Measurements from ENCODE around the gene VWF.
"Not testable (repeated sequence)": the region's sequence is repeated elsewhere in the genome, so short reads cannot be mapped to it uniquely, and the experiment has no call there.

Gene VWF

DNA sequence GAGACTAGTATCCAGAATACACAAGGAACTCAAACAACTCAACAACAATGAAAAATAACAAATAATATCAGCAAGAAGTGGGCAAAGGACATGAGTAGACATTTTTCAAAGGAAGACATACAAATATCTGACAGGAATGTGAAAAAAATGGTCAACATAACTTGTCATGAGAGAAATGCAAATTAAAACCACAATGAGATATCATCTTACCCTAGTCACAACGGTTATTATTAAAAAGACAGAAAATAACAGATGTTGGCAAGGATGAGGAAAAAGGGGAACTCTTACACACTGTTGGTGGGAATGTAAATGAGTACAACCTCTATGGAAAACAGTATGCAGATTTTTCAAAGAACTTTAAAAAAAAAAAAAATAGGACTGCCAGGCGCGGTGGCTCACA is 20.4 kb downstream of the VWF start:
- DNase-seq (ENCODE audit: low spot score) = no peak

- not testable (repeated sequence) for DNase-seq (ENCODE audit: low spot score)
Observed at GRCh38 chr12:6102021-6102420, 22.4 kb downstream of the VWF start.

DNA sequence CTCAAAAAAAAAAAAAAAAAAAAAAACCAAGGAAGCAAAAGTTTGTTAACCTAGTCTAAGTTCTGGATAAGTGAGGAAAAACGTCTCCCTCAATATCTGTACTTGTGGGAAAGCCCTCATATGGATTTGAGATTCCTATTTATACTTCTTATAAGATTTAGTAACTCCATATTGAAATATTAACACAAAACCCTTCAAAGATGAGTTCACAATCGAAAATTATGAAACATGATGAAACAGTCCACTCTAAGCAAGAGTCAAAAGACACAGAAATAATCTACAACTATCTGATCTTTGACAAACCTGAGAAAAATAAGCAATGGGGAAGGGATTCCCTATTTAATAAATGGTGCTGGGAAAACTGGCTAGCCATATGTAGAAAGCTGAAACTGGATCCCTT is 25.2 kb downstream of the VWF start:
- no peak for DNase-seq (ENCODE audit: low spot score)

DNA sequence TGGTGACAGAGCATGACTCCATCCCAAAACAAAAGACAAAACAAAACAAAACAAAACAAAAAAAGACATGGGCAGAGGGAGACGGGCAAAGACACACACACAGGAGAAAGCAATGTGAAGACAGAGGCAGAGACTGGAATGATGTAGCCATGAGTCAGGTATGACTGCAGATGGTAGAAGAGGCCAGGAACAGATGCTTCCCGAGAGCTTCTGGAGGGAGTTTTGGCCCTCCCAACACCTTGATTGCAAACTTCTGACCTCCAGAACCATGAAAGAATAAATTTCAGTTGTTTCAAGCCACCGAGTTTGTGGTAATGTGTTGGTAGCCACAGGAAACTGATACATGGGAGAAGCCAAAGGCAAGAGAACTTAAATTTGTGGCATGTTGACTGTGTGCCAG is 27.1 kb downstream of the VWF start:
- no peak for DNase-seq (ENCODE audit: low spot score)

DNA sequence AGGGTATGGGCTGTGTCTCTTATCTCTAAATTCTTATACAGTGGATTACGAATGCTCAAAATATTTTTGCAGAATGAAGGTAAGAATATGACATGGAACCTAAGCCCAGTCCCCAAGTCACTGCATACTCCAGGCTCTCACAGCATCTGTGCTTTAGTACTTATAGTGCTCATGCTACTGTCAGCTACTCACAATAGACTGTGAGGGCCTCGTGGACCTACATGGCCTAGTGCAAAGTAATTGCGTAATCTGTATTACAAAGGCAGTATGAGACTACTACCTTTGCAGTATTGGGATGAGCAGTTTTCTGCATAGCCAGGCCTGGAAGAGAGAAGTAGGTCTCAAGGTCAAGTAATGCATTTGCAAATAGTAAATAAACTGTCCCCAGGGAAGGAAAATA is 27.9 kb downstream of the VWF start:
- no peak for DNase-seq (ENCODE audit: low spot score)

DNA sequence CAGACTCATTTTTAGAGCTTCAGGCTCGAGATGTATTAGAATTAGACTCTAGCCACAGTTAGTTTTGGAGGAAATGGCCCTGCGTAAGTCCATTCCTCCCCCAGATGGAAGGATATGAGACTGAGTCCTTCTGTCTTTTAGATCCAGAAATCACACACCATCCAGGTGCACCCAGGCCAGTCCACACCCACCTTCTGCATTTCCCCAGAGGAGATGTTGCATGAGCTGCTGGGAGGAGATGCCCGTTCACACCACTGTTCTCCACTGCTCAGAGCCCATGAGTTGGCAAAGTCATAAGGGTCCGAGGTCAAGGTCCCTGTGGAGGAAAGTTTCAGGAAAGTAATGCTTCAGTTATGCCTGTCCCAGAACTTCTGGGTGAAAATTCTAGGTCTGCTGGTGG is 29.2 kb downstream of the VWF start:
- no peak for DNase-seq (ENCODE audit: low spot score)

DNA sequence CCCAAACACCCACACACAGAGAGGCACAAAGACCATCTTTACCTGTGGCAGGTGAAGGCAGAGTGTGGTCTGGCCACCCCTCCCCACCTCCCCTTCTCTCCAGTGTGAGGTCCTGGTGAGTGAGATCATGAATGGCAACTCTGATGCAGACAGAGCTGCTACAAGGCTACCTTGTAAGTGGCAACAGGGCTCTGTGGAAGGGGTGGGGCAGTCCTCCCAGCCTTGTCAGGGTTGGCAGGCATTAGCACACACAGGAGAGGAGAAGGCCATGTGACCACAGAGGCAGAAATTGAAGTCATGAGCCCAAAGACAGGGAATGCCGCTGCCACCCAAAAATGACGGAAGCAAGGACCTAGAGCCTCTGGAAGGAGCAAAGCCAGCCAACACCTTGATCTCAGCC is 30.7 kb downstream of the VWF start:
- no peak for DNase-seq (ENCODE audit: low spot score)

- no peak for DNase-seq (ENCODE audit: low spot score)
Observed at GRCh38 chr12:6092784-6093722, 31.4 kb downstream of the VWF start.

- DNase-seq (ENCODE audit: low spot score) = no peak
Observed at GRCh38 chr12:6091786-6092566, 32.5 kb downstream of the VWF start.

DNA sequence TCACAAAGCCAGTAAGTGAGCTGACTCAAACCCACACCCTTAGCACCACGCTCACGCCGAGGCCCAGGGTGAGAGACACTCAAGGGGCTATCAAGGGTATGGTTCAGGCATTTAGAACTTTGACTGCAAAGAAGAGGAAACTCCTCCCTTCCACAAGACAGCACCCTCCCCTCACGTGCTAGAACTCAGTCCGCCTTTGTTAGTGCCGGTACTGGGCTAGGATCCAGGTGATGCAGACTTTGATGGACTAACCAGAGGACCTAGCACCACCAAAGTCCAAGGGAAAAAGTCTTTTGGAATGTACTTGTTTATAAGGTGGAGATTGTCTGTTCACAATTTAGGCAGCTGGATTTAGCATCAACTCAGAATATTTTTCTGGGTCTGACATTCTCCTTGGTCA is 33.7 kb downstream of the VWF start:
- DNase-seq (ENCODE audit: low spot score) = no peak

- DNase-seq (ENCODE audit: low spot score) = no peak
Observed at GRCh38 chr12:6088921-6089747, 35.3 kb downstream of the VWF start.

DNA sequence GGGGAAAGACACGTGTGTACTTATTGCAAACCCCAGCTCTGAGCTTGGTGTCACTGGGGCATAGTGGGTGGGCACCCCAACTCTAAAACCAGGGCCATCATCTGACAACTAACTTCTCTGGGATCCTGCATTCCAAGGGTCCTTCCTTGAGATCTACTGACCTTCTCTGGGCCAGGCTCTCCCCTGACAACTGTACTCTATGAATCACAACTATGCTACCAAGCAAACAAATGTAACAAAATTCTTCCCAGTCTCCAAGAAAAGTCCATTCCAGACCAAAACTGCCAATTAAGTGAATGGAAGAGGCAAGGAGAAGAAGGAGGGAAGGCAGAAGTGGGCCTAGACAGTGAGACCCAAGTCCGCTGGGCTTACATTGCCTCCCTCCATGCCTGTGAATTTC is 38.2 kb downstream of the VWF start:
- DNase-seq (ENCODE audit: low spot score) = no peak

GRCh38 chr12:6085841-6086240 is 38.6 kb downstream of the VWF start:
- DNase-seq (ENCODE audit: low spot score) = no peak

- DNase-seq (ENCODE audit: low spot score) = no peak
Observed at GRCh38 chr12:6084969-6085450, 39.5 kb downstream of the VWF start.

DNA sequence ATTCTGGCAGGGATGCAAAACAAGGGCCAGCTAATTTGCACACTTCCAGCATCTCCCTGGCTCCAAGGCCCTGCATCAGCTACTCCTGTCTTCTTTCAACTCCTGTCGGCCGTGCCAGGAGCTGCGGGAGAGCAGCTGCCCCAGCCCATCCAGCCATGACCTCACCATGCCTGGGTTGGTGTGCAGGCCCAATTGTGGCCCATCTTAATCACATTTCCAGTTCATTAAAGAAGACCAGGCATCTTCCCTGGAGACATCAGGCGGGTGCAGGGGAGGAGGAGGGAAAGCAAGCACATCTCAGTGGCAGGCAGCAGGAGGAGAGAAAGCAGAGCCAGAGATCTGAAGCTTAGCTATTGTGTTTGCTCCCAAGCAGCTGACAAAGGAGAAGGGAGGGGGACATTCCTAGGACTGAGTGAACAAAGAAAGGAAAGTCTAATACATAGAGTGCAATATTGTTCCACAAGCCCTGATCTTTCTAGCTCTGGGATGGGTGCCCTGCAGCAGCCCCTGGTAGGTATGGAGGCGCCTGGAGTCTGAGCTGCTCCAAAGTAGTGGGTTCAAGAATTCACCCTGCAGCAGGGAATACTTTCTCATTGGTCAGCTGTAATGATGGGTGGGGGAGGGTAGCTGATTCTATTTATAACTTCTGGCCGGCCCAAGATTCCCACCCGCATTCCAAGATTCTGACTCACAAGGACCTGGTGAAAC is 40.1 kb downstream of the VWF start:
- no peak for DNase-seq (ENCODE audit: low spot score)

DNA sequence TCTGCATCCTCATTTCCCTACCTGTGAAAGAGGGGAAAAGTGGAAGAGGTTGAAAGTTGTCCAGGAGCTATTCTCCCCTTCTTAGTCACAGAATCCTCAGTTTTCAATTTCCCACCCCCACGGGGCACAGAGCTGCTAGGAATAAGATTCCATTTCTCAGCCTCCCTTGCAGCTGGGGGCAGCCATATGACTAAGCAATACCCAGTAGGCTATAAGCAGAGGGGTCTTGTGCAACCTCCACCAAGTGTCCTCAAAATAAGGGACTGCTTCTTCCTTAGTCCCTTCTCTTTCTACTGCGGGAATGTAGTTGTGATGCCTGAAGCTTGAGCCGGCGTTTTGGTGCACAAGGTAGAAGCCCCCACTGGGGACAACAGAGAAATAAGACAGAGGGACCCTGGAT is 40.9 kb downstream of the VWF start:
- DNase-seq (ENCODE audit: low spot score) = no peak

GRCh38 chr12:6082613-6083012 is 41.9 kb downstream of the VWF start:
- no peak for DNase-seq (ENCODE audit: low spot score)

DNA sequence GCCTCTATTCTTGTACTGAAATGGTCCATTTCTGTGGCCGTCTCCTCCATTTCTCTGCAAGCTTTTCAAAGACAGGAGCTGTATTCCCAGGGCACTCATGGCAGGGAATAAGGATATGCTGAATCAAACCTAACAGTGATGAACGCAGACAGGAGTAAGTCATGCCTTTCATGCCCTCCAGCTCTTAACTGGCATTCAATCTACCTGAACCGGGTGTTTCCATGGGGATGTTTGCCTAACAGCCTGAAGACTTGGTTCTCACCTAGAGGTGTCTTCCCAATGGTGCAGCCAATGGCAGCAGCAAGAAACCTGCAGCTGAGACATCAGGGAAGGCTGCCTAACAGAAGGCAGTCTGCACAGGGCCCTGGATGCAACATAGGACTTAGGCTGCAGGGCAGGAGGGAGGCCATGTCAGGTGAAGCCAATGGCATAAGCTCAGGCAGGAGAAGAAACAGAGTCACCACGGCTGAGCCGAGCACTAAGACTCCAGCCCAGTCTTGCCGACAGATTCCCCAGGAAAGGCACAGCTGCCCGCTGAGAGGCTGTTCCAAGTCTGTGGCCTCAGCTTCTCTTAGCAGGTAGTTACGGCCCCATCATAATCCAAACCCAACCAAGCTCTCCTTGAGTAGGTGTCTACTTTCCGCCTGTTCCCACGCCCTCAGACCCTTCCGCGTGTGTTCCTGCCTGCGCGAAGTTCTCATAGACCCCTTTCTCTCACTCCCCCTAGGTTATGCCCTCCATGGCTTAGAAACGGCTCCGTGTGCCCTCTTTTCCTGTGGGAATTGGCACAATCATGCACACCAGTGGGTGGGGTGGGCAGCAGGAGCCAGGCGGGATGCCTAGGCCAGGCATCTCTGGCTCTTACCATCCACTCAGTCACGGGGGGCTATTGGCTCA is 44.1 kb downstream of the VWF start:
- DNase-seq (ENCODE audit: low spot score) = no peak

DNA sequence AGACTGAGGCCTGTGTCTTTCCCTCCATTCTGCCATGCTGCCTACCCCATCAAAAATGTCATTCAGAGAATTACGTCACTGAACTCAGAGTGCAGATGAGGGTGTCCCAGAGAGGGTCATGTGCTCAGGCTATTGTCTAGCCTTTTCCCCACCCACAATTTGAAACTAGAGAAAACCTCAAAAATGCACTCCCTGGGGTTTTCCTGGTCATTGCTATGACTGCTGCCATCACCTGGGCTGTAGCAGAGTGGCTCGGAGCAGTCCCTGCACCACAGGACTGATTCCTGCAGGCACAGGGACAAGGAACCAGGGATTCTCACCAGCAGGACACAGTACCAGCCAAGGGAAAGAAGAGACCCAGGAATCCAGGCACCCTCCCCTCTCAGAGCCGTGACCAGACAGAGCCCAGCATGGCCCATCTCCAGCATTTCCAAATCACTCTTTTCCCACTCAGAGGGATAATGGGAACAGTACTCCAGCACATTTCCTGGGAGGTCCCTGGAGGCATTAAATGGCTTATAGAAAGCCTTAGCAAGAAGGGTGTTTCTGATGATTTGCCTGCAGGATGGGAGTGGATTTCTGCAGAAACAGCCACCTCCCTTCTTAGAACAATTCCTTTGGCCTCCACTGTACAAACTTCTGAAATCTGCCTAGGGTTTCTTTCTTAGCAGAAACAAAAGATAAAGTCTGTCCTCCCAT is 45.9 kb downstream of the VWF start:
- DNase-seq (ENCODE audit: low spot score) = no peak

DNA sequence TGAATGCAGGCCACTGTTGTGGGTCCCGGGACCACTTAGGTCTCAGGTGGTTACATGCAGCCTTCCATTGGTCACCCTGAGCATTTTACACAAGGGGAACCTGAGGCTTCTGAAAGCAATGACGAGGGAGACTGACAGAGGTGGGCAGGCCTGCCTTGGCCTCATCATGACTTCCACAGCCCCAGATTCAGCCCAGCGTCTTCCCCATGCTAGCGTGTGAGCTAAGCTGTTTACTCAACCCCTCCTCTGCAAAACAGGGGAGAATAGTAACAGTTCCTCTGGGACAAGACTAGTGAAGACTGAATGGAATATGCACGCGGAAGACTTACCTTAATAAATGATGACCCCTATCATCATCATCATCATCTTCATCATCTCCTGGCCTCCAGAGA is 46.8 kb downstream of the VWF start:
- no peak for DNase-seq (ENCODE audit: low spot score)

Measured in hematopoietic multipotent progenitor cell treated with erythropoietin and hydrocortisone succinate and interleukin-3 and kit ligand, for 17 days (in vitro differentiated cells).